Measurements from ENCODE around the gene HOXD12.

The HOXD12 gene

DNA sequence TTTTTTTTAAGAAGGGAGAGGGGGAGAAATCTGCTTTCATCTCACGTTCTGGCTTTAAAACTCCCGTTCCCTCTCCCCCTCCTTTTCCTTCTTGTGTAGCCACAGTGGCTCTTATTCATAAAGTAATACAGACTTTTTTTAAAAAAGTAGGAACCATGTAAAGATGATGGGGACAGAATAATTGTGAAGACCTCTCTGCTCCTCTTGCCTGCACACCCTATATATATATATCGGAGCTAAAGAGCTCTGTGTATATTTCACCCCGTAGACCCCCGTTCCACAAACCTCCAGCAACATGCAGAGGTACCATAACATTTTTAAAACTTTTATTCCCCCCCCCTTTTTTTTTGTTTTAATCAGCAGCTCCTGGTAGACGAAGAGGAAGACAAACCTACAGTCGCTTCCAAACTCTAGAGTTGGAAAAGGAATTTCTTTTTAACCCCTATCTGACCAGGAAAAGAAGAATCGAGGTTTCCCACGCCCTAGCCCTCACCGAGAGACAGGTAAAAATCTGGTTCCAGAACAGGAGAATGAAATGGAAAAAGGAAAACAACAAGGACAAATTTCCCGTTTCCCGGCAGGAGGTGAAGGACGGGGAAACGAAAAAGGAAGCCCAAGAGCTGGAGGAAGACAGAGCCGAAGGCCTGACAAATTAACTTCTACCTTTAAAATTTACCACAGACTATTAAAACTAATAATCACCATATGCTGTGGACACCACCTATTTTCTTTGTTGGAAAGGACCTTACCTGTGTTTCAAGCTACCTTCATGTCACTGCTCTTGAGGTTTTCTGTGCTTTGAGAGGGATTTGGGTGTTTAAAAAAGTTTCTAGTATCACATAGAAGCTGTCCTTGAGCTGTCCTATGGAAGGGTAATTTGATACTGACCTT lies 31.6 kb downstream of the HOXD12 start:
- no peak for DNase-seq (ENCODE audit: low spot score)

DNA sequence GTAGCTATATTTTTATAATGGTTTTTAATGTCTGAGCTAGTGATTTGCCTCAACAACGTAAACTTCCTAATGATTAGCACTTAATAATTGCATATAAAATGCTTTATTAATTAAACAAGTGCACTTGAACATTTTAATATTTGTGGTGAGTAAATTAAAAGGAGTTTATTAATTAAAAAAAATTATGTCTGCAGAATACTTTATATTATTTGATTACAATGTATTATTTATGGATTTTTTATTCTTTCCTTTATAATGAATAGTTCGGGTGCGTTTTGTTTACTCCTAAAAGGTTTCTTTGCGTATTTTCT lies 32.2 kb downstream of the HOXD12 start:
- DNase-seq (ENCODE audit: low spot score), result no peak

DNA sequence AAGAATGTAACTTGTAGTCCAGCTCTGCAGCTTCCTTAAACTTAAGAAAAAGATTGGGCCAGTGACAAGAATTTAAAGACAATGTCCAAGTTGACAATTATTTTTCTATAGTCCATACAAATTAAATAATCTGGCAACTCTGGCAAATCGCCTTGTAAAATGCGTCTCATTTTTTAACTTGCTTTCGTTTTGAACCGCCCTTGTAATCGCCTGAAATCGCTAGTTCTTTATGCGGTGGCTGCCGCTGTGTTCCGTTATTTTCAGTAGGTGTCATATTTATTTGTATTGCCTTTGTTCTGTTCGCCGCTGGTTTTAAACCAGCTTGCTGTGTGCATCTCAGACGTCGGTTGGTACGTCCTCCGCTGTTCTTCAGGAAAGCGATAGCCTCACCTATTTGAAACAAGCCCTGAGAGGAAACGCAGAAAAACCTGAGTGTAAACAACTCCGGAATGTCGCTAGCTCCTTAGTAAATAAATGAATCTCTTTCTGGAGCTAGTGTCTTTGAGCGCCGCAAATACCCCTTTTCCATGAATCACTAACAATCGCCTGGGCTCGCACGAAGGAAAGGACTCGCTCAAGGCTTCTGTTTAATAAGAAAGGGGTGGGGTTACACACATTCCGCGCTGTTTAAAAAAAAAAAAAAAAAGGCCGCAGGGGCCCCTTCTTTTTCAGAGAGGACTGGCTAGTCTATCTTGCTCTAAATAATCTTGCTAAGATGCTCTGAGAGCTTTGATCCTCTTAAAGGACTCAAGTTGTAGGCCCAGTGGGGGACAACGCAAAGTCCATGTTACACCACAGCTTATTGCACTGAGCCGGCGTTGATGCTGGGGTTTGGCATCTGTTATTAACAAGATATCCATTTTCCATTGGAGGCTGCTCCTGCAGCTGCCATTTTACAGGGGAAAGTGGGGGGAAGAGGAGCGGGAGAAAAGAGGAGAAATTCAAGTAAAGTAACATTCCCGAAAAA lies 32.9 kb downstream of the HOXD12 start:
- no peak for DNase-seq (ENCODE audit: low spot score)

DNA sequence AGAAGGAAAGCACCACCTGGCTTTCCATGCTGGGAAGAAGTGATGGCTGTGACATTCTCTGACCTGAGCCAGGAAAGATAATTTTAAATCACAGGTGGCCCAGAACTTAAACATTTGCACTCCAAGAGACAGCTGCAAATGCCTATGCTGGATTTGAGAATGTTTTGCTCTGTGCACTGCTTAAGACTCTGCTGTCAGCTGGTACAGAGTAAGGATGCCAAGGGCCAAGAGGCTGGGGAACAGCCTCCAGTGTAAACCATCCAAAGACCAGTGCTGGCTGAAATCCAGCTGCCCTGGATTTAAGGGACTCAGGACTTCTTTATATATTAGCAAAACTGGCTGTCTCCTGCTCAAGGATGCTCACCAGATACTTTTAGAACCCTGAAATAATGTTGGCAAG lies 33.8 kb downstream of the HOXD12 start:
- no peak for DNase-seq (ENCODE audit: low spot score)

DNA sequence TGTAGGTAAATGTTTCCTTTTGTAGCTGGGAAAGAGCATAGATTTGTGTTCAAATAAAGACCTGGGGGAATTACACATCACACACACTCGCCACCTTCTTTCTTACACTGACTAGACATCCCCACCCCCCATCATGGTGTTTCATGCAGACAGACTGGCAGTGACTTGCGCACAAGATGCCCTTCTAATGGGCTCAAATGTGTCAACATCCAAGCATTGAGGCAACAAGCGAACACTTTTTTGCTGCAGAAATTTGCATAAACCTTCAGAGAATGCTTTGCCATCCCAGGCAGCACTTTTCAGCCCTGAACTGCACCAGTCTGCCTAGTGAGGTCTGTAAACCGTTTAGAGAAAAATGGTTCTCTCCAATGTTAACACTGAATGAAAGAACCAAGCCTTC lies 34.4 kb downstream of the HOXD12 start:
- no peak for DNase-seq (ENCODE audit: low spot score)

DNA sequence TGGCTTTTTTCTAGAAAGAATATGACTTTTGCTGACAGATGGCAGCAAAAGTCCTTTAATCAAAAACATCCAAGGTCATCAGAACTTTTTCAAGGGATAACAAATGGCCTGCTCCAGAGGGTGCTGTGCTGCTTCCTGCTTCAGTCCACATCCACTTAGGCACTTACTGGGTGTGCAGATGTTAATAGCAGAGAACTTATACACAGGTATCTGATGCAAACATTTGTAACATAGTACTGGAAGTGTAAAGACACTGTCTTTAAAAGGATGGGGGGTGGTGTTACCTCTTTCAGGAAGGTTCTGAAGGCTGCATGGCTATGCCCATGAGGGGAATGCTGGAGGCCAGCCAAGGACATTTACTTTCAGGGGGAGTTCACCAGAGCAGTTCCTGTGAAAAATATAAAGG lies 35.4 kb downstream of the HOXD12 start:
- DNase-seq (ENCODE audit: low spot score), result no peak

DNA sequence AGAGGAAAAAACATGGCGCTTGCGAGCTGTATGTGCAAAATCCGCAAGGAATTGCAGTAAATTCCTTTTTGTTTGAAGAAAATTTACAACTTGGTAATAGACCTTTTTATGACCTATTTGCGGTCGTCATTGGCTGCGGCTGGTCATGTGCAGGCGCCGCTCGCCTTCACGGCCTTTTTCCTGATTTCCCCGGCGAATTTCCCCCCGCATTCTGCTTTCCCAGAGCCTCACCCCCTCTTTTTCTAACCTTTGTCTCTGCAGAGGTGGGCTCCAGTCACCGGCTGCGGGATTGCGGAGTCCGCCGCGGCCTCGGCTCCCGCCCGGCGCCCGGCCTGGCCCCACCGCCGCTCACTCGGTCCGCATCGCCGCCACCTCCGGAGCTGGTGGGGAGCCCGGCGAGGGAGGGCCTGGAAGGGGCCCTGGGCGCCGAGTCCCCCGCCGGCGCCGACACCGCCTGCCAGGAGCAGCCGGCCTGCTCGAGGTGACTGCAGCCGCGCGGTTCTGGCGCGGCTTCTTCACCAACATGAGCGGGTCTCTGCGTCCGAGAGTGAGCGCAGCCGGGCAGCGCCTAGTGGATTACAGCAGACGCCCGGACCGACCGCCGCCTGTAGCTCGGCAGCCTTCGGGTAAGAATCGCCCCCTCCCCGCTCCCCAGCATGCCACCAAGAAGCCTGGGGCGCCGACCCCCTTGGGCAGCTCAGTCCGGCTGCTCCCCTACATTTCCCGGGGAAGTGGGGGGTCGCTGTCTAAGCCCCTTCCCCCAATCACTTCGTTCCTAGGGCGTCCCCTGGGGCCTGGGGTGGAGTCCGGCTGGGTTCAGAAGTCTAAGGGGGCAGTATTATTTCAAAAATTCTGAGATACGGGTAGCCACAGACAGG lies 37.0 kb downstream of the HOXD12 start:
- DNase-seq (ENCODE audit: low spot score), result peak; percentile 55

DNA sequence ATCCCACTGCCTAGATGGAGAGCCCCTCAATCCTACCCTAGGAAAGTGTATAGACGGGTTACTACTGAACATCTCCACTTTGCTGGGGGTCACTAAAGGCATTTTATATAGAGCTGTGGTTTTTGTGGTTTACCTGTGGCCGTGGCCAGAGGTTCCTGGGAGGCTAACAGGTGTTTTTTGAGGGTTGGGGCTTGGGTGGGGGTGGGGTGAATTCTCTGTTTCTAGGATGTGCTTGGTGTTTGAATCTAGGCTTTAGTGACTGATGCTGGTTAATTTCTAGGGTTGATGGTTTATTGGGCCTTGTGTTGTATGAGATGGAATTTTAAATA lies 37.6 kb downstream of the HOXD12 start:
- DNase-seq (ENCODE audit: low spot score), result no peak

DNA sequence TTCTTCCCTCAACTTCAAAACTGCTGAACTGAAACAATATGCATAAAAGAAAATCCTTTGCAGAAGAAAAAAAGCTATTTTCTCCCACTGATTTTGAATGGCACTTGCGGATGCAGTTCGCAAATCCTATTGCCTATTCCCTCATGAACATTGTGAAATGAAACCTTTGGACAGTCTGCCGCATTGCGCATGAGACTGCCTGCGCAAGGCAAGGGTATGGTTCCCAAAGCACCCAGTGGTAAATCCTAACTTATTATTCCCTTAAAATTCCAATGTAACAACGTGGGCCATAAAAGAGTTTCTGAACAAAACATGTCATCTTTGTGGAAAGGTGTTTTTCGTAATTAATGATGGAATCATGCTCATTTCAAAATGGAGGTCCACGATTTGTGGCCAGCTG lies 38.3 kb downstream of the HOXD12 start:
- no peak for DNase-seq (ENCODE audit: low spot score)

DNA sequence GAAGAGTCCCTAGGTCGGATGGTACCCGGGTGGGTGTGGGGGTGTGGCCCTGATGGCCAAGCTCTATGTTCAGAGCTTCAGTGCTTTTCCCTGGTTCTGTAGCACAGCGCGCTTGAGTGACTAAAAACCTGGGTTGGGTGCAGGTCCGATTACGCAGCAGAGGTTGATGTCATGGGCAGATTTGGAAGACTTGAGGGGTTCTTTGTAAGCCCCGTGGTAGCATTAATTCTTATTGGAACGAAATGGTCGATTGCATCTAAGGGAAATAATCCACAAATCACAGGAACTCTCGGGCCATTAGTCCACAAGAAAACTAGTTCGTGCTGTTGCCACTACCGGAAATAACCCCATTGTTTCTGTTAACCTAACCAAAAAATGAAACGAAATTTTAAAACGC lies 38.9 kb downstream of the HOXD12 start:
- DNase-seq (ENCODE audit: low spot score), result no peak

DNA sequence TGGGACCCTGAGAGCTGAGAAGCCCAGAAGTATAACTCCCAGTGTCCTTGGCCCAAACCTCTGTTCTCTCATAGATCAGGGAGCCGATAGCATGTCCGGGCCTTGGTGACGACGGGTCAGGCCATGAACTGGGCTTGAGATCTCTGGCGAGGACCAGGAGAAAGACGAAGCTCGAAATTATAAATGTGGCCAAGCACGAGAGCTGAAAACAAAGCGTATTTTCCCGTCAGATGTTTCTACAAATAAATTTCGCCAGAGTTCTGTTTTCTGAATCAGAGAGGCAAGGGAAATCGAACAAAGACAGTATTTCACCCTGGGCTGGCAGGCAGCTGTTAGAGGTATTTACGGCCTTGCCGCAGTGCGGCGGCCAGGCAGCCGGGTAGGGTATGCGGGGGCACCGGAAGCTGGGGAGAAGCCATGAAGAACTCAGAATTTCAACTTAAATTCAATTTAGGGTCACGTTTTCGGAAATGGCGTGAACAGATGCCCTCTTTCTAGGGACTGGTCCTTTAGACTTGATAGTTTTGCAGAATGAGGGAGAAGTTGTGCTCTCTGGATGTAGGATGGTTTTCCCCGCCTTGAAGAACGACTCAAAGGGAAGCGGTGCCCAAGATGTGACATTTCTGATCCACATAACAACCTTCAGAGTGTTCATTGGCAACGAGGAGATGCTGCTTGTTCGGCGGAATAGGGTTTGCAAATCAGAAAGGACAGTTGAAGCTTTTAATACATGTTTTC lies 39.5 kb downstream of the HOXD12 start:
- DNase-seq (ENCODE audit: low spot score), result no peak

DNA sequence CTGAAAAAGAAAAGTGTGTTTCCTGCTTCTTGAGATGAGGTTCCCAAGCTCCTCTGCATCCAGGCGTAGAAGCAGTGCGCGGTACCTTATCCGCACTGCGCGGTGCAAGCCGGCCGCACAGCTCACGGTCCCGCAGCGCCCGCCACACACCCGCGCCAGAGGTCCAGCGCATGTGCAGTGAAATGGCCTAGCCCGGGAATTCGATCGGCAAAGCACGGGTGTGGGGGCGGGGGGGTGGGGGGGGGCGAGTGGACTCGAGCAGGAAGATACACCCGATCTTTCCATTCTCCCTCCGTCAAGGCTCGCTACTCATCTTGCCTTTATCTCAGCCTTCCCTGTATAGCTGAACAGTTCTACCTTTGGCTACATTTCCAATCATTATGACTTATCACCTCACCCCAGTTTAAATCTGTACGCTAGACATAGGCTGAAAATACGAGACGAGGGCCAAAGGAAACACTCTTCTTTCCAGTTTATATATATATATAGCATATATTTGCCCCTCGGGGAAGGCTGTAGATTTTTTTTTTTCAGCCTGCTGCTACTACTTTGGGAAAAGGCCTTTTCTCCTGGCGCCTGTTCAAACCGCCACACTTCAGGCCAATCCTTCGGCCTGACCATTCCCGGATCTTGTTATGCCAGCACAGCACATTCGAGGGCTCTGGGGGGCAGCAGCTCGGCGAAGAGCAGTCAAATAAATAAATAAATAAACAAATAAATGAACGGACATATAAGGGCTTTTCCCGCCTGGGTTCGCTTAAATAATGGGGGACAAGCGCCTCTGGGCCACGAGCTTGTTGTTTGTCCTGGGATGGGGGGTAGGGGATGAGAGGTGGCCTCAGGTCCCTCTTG lies 40.3 kb downstream of the HOXD12 start:
- DNase-seq (ENCODE audit: low spot score), result peak; percentile 41

DNA sequence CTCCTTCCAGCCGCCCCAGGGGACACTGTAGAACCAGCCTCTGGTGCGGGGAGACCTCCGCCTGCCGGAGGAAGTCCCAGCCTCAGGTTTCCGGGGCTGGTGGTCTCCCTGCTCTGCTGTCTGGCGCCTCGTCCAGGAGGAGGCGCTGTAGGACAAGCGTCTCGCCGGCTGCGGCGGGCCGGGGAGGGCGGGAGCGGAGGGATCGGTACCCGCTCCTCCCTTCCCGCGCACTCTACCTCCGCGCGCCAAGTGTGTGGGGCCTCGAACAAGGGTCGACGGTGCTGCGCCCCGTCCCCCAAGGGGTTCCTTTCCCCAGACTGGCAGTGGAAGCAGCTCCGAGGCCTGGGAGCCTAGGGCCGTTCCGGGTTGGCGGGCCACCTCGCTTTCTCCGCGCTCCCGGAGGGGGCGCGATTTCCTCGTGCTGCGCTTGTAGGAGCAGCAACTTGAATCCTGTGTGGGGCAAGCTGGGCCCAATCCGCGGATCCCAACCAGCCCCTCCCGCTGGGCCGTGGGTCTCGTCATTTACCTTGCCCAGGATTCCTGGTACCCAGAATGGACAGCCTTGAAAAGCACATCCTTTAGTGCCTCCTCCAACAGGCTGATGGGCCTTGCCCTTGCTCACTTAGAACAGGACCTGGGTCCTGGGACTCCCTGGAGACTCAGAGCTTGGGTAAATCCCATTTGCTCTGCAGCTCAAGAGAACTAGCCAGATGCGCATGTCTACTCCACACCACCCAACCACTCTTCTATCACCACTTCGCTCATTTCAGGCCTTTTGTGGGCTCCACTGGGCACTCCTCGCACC lies 41.1 kb downstream of the HOXD12 start:
- DNase-seq (ENCODE audit: low spot score), result peak; percentile 90

DNA sequence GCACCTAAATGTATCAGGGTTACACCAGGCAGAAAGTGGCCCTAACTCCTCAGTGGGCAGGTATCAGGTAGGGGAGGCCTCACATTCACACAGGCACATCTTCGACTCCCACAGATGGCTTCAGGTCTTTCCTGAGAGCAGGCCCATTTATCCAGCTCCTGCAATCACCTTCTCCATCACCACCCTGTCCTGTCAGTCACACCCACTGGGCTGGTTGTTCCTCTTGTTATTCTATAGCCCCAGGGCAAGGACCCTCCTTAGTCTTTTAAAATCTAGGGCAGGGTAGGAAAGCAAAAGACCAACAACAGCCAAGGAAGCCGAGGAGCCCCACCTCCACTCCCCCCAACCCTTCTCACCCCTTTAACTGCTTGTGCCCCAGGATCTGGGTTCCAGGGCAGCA lies 42.7 kb downstream of the HOXD12 start:
- no peak for DNase-seq (ENCODE audit: low spot score)

DNA sequence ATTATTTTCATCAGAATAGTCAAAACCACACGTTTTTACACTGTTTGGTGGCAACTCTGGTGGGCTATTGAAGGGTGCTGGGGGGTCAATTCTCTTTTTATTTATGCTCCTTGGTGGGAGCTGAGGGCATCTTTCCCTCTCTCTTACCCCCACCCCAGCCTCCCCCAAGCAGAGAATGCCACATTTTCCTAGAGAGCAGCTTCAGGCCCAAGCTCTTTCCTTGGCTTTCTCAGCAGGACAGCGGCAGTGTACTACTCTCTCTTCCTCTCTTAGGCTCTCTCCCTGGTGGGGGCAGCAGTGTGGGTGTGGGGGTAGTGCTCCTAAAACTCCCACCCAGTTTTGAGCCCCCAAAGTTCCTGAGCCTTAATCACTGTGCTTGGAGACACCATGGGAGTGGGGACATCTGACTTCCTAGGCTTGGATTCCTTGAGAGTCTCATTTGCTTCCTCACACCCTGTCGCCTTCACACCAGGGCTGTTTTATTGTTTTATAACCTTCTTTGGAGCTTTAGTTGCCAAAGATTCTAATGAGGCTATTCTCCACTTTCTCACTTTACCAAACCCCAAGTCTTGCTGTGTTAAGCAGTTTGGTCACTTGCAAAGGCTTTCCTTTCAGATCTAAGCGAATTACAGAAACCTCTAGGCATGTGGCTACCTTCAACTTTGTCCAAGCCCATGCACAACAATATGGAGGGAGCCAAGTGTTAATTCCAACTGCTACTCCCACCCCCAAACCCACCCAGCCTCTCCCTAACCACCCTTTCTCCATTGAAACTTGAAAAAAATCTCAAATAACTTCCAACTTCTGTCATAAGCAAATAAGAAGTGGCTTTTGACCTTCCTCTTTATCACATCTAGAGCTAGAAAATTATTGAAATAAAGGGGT lies 45.7 kb downstream of the HOXD12 start:
- no peak for DNase-seq (ENCODE audit: low spot score)

DNA sequence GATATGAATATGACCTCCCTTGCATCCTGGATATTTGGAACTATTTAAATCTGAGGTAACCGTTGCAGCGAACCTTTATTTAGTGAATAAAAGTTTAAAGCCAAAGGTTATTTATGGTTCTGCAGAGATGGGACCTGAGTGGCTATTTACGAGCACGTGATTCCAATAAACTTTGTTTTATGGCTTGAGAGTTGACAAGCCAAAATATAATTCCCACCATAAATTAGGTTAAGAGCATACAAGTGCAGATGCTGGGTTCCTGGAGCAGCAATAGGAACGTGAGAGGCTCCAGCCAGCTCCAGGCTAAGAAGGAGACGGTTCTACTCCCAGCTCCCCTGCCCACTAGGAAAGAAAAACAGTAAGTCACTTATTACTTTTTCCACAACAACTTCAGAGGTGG lies 46.5 kb downstream of the HOXD12 start:
- DNase-seq (ENCODE audit: low spot score), result no peak

DNA sequence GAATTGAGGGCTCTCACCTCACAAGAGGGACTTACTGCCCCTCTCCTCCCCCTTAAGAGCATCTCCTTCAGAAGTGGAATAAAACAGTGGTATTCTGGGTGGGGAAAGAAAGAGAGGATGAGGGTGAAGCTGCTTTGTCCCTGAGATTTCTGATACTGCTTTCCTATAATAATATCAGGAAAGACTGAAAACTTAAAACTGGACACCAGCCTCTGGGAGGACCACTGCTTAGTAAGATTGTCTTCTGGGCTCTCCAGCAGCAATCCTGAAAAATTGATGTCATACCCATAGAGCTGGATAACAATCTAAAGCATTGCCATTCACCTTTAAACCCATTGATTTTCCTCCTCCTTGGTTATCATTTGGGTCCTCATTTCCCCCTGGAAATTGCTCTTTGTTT lies 47.0 kb downstream of the HOXD12 start:
- DNase-seq (ENCODE audit: low spot score), result no peak

DNA sequence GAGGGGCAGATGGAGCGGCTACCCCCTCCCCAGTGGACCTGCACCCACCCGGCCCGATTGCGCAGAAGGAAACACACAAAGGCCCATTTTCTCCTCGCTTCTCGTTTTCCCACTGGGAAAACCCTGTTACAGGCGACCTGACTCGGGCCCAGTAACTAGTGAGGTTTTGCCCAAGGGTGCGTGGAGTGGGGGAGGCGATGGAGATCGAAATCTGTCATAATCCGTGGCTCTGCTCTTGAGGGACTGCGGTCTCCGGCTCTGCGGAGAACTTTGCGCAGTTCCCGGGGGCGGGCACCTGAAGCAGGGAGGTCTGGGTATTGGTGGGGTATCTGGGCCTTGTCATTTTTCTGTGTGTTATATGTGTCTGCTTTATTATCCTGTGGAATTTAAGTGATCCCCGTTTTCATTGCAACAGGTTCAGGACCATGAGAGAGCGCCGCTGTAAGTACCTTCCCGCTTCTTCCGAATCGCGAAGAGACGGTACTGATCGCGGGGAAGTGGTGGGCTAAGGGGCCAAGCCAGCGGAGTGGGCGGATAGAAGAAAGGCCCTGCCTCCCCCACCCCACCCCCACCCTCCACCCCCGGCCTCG lies 47.7 kb downstream of the HOXD12 start:
- DNase-seq (ENCODE audit: low spot score), result no peak
